ENCODE measurements around the gene HS3ST3A1.

GRCh38 chr17:13626703-13627102 is 25.0 kb upstream of the HS3ST3A1 start:
- TF ChIP-seq CTCF (IDR thresholded peaks at IDR 0.05): no peak
- TF ChIP-seq POLR2A (IDR thresholded peaks at IDR 0.05): no peak

All from body of pancreas (tissue), 4 donors.